GM13977 (cell line): Measurements from ENCODE around the gene UGCG.
A peak's percentile ranks its signal among the peaks of the same experiment; 100 is the strongest.

Experiments used
- DNase-seq: peaks from one replicate; pipeline ENCODE4 v3.0.0; 2012; ENCODE audit warnings: low spot score
- CTCF ChIP-seq: IDR thresholded peaks from 2 replicates; pipeline ENCODE4 v1.5.1; 2012; ENCODE audit warnings: mild to moderate bottlenecking, control low read depth; ENCODE audit not compliant: insufficient read depth; ENCODE audit errors: extremely low read depth, missing control alignments
- in situ Hi-C: fragments of 300-500 bp; cut with MboI; formaldehyde crosslinking; loops from one replicate; pipeline ENCODE4 v1.12.0; 2022; ENCODE audit warnings: low sequenced_read_pairs, low pct_unique_long_range_greater_than_20kb, mixed read lengths, inconsistent platforms; ENCODE audit not compliant: unreplicated experiment

The UGCG gene

GRCh38 chr9:111922324-111923013 lies 25.9 kb downstream of the UGCG start:
- no peak for DNase-seq
- in situ Hi-C loops, result no loop called here
- no peak for TF ChIP-seq CTCF

- no peak for TF ChIP-seq CTCF
- in situ Hi-C loops, result no loop called here
- no peak for DNase-seq
Measured at GRCh38 chr9:111924281-111924680, 27.7 kb downstream of the UGCG start.

GRCh38 chr9:111925017-111925770 lies 28.6 kb downstream of the UGCG start:
- in situ Hi-C loops, result no loop called here
- TF ChIP-seq CTCF, result no peak
- DNase-seq, result no peak

GRCh38 chr9:111925784-111926183 lies 29.2 kb downstream of the UGCG start:
- no peak for DNase-seq
- in situ Hi-C loops, result no loop called here

GRCh38 chr9:111926421-111926875 lies 29.8 kb downstream of the UGCG start:
- no peak for TF ChIP-seq CTCF
- DNase-seq, result peak; percentile 74
- in situ Hi-C loops, result no loop called here

More at GRCh38 chr9:111925784-111926183, 29.2 kb downstream of the UGCG start:
- no peak for TF ChIP-seq CTCF

GRCh38 chr9:111928359-111928720 lies 31.7 kb downstream of the UGCG start:
- no peak for DNase-seq
- TF ChIP-seq CTCF, result no peak
- in situ Hi-C loops, result no loop called here
